Ectodermal cell (in vitro differentiated cells): Measurements from ENCODE around the gene HMGCS1. TPM values are rescaled to one million over a fixed set of nuclear protein-coding genes. Genes with fewer than 3 reads are reported as not detected.

Experiments
- H3K27ac ChIP-seq: 2 replicates; pipeline ENCODE4 v1.7.0; 2013; ENCODE audit warnings: mild to moderate bottlenecking, low read depth, low read length; ENCODE audit not compliant: insufficient read depth, poor library complexity, severe bottlenecking
- H3K27me3 ChIP-seq: 2 replicates; pipeline ENCODE4 v1.7.0; 2013; ENCODE audit warnings: mild to moderate bottlenecking, low read length; ENCODE audit not compliant: insufficient read depth, control insufficient read depth, poor library complexity, severe bottlenecking
- H3K36me3 ChIP-seq: one replicate; pipeline ENCODE4 v1.7.0; 2013; ENCODE audit warnings: low read length; ENCODE audit not compliant: control insufficient read depth, insufficient read depth
- H3K4me1 ChIP-seq: one replicate; pipeline ENCODE4 v1.7.0; 2013; ENCODE audit warnings: low read length; ENCODE audit not compliant: control insufficient read depth, insufficient read depth
- H3K4me3 ChIP-seq: 2 replicates; pipeline ENCODE4 v1.7.0; 2013; ENCODE audit warnings: low read depth, low read length, control low read depth; ENCODE audit not compliant: insufficient read depth
- H3K9me3 ChIP-seq: 2 replicates; pipeline ENCODE4 v1.7.0; 2013; ENCODE audit warnings: mild to moderate bottlenecking, low read length, moderate library complexity; ENCODE audit not compliant: control insufficient read depth
- WGBS, 2 experiments: methylation state at CpG; one replicate each; pipeline ENCODE4 v1.1.7; 2013; ENCODE audit warnings: missing lambda C conversion rate in 2 of 2; 5-methylcytosine and 5-hydroxymethylcytosine counted together
- polyA plus RNA-seq, 4 experiments: library from polyadenylated mRNA; stranded (reverse); fragments of 50-300 nt; gene quantifications; one replicate each; pipeline ENCODE4 v1.2.3, GENCODE V29; 2013

HMGCS1 gene
- 252 TPM for polyA plus RNA-seq (2013, experiment 1 of 4)
- 195 TPM for polyA plus RNA-seq (2013, experiment 2 of 4)
- polyA plus RNA-seq (2013, experiment 3 of 4): 117 TPM
- polyA plus RNA-seq (2013, experiment 4 of 4): 123 TPM

GRCh38 chr5:43313035-43313853 lies at the start of gene HMGCS1:
Gene HMGCS1 (minus strand): TSS chr5:43313412. CDS start chr5:43298965, 14,447 bp downstream.
- Histone ChIP-seq H3K9me3 (no peaks in the 10 kb centered on the region), H3K4me1 (peaks cover 21% of the 10 kb centered on the region), H3K4me3 (peak within 1 kb of the TSS; percentile 93), H3K36me3 (no peaks in the 10 kb centered on the region), H3K27me3 (no peaks in the 10 kb centered on the region), H3K27ac (peak within 1 kb of the TSS; percentile 82)
- 0% methylated on average over 70 of the region's 70 CpGs for WGBS, 2 experiments

GRCh38 chr5:43358726-43359125 lies 45.5 kb upstream of the HMGCS1 start:
- no peaks in the 10 kb centered on the region for H3K9me3 ChIP-seq
- no peaks in the 10 kb centered on the region for H3K36me3 ChIP-seq
- H3K27me3 ChIP-seq: no peaks in the 10 kb centered on the region
- no peaks in the 10 kb centered on the region for H3K4me1 ChIP-seq
- H3K4me3 ChIP-seq: no peak overlapping the region
- no peak overlapping the region for H3K27ac ChIP-seq

- H3K27ac ChIP-seq: no peak overlapping the region
Observed at GRCh38 chr5:43358301-43358700, 45.1 kb upstream of the HMGCS1 start.

GRCh38 chr5:43357878-43358281 lies 44.7 kb upstream of the HMGCS1 start:
- Histone ChIP-seq H3K27me3 (no peaks in the 10 kb centered on the region), H3K27ac (no peak overlapping the region), H3K36me3 (no peaks in the 10 kb centered on the region), H3K4me1 (no peaks in the 10 kb centered on the region), H3K9me3 (no peaks in the 10 kb centered on the region), H3K4me3 (no peak overlapping the region)
- WGBS, 2 experiments: 70 to 100% methylated on average over 3 of the region's 3 CpGs

More at GRCh38 chr5:43358301-43358700, 45.1 kb upstream of the HMGCS1 start:
- H3K9me3 ChIP-seq: no peaks in the 10 kb centered on the region
- no peaks in the 10 kb centered on the region for H3K36me3 ChIP-seq
- no peaks in the 10 kb centered on the region for H3K27me3 ChIP-seq
- WGBS, 2 experiments: 81 to 91% methylated on average over 3 of the region's 3 CpGs
- no peak overlapping the region for H3K4me3 ChIP-seq
- H3K4me1 ChIP-seq: no peaks in the 10 kb centered on the region

GRCh38 chr5:43357067-43357466 lies 43.9 kb upstream of the HMGCS1 start:
- H3K4me1 ChIP-seq: no peaks in the 10 kb centered on the region
- no peaks in the 10 kb centered on the region for H3K9me3 ChIP-seq
- no peak overlapping the region for H3K4me3 ChIP-seq
- H3K36me3 ChIP-seq: no peaks in the 10 kb centered on the region
- H3K27ac ChIP-seq: no peak overlapping the region
- WGBS, 2 experiments: 92% methylated on average over 2 of the region's 2 CpGs
- H3K27me3 ChIP-seq: no peaks in the 10 kb centered on the region

- Histone ChIP-seq H3K9me3 (no peaks in the 10 kb centered on the region), H3K27me3 (no peaks in the 10 kb centered on the region), H3K36me3 (no peaks in the 10 kb centered on the region), H3K4me3 (no peak overlapping the region), H3K27ac (no peak overlapping the region), H3K4me1 (no peaks in the 10 kb centered on the region)
- WGBS, 2 experiments: 92 to 94% methylated on average over 3 of the region's 3 CpGs
Observed at GRCh38 chr5:43354774-43355173, 41.6 kb upstream of the HMGCS1 start.

- no peaks in the 10 kb centered on the region for H3K4me1 ChIP-seq
- H3K4me3 ChIP-seq: no peak overlapping the region
- no peaks in the 10 kb centered on the region for H3K27me3 ChIP-seq
- no peaks in the 10 kb centered on the region for H3K36me3 ChIP-seq
- 100% methylated on average over 1 of the region's 1 CpG for WGBS, 2 experiments
- H3K27ac ChIP-seq: no peak overlapping the region
- no peaks in the 10 kb centered on the region for H3K9me3 ChIP-seq
Observed at GRCh38 chr5:43353668-43354067, 40.5 kb upstream of the HMGCS1 start.

GRCh38 chr5:43352915-43353314 lies 39.7 kb upstream of the HMGCS1 start:
- Histone ChIP-seq H3K27me3 (no peaks in the 10 kb centered on the region), H3K9me3 (no peaks in the 10 kb centered on the region)

GRCh38 chr5:43352131-43352530 lies 38.9 kb upstream of the HMGCS1 start:
- Histone ChIP-seq H3K36me3 (no peaks in the 10 kb centered on the region), H3K4me3 (no peak overlapping the region), H3K27ac (no peak overlapping the region), H3K4me1 (no peaks in the 10 kb centered on the region), H3K27me3 (no peaks in the 10 kb centered on the region), H3K9me3 (no peaks in the 10 kb centered on the region)
- 90 to 93% methylated on average over 3 of the region's 3 CpGs for WGBS, 2 experiments

More at GRCh38 chr5:43352915-43353314, 39.7 kb upstream of the HMGCS1 start:
- no peaks in the 10 kb centered on the region for H3K4me1 ChIP-seq
- no peak overlapping the region for H3K4me3 ChIP-seq
- 89 to 92% methylated on average over 2 of the region's 2 CpGs for WGBS, 2 experiments
- no peaks in the 10 kb centered on the region for H3K36me3 ChIP-seq
- H3K27ac ChIP-seq: no peak overlapping the region

- Histone ChIP-seq H3K27ac (no peak overlapping the region), H3K9me3 (no peaks in the 10 kb centered on the region), H3K27me3 (no peaks in the 10 kb centered on the region), H3K4me1 (no peaks in the 10 kb centered on the region), H3K4me3 (no peak overlapping the region), H3K36me3 (no peaks in the 10 kb centered on the region)
- WGBS, 2 experiments: 92 to 100% methylated on average over 1 of the region's 1 CpG
Observed at GRCh38 chr5:43348861-43349363, 35.7 kb upstream of the HMGCS1 start.
